Ammon's horn (tissue), 1 donor: ENCODE measurements around the gene PALLD.

Source experiments
- DNase-seq: peaks from one replicate; pipeline ENCODE4 v3.0.0-alpha.2; 2016; ENCODE audit warnings: low spot score

PALLD gene

DNA sequence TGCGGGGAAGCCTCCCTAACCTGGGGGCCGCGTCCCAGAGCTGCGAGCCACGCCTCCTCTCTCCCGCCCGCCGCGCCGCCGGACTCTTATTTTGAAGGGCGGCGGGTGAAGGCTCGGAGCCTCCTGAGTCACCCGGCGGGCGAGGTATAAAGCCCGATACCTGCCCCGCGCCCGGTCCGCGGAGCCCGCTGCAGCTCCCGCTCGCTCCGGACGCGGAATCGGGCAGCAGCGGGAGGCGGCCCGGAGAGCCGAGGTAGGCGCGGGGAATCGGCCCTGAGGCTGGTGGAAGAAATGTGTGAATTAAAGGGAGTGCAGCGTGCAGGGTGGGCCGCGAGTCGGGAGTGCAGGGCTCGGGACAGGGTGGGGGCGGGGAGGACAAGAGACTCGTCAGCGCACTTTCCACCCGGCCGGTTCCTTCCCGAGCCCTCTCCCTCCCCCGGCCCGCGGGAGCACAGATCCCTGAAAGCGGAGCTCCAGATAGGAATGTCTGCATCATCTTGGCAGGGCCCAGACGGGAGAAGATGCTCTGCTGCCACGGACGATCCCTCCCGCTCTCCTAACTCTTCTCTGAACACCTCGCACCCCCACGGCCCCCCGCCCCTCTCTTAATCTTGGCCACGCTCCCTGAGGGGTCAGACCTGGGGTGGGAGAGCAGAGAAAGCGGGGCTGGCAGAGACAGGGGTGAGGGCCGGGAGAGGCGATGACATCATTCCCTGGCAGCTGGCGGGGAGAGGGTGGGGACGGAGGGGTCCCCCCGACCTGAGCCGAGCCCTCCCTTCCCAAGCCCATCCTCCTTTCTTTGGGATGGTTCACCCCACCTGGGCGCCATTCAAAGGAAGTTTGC lies 335.3 kb downstream of the PALLD start:
- peak; percentile 57 for DNase-seq

DNA sequence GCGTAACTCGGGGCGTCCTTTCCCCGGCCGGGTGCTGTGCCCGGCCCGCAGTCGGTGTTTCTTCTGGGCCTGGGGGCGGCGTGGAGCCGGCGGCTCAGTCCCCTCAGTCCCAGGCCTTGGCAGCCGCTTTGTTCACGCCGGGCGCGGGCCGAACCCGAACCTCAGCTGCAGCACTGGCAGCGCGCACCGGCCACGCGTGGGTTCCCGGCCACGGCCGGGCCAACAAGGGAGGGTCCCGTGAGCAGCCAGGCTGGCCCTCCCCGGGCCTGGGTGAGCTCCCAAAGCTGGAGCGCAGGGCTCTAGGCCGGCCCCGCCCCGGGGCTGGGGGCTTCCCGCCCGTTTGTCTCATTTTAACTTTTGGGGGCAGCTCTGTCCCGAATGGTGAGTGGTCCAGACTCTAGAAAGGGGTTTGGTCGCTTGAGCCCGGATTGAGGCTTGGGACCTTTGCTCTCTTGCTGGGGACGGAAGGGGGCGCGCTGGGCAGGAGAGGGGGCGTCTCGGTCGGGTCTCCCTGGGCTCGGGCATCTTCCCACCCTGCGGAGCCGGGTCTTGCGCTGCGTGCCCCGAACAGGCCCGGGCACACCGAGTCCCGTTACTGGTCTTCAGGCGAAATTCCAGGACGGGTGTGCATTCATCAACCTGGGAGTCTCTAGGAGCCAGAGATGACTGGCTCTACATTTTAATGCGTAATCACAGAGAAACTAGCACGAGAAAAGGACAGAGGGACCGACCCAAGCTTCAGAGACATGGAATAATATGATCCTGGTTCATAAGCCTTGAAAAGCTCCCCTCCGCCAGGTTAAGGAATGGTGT lies 336.1 kb downstream of the PALLD start:
- DNase-seq, result peak; percentile 42

DNA sequence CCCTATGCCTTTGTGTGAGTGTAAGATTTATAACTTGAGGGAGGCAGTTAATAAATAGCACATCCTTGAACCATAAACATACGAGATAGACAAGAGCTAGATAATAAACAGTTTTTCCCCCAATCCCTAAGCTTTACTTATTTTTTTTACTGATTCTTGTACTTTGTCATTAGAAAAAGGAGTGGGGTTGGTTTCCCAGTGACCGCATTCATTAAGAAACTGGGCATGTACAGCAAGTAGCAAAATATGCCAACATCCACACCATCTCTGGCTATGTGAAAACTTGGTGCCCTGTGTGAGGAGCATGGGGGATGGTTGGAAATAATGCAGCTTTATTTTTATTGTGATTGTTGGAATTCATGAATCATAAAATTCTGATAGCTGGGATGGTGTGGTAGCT lies 337.0 kb downstream of the PALLD start:
- peak; percentile 21 for DNase-seq

DNA sequence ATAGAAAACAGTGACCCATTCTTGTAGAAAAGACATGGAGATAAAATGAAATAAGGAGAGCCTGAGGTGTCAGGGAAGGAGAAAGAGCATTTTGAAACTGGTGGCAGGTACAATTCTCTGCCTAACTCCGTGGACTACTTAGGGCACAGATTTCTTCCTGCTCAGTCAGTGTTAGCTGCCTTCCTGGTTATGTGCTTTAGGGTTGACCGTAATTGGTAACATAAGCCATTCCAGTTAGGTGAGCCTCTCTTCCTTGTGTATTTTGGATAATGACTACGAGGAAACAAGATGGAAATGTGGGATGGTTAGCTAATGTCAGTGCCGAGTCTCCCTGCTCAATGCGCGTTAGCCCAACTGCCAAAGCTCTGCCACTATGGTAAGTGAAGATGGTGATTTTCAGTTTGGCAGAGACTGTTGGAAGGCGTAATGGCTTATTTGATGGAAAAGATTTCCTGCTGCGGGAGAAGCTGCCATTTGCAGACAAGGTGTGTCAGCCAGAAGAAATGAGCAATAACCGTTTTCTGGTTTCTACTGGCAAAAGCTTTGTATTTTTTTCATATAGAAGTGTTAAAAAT lies 339.1 kb downstream of the PALLD start:
- no peak for DNase-seq

DNA sequence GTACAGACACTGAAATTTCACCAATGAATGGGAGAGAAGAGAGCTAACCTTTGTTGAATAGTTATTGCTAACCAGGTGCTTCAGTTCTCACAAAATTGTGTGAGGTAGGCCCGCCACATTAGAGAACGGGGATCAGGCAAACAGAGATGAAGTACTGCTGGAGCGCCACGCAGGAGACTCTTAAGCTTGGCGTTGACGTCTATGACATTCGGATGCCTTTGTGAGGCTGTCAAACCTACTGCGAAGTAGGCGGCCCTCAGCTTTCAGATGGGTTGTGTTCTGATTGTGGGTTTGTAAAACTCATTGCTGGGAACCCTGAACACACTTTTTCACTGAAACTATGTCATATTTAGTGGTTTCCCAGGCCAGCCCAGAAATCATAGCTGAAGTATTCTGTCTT lies 339.6 kb downstream of the PALLD start:
- no peak for DNase-seq

DNA sequence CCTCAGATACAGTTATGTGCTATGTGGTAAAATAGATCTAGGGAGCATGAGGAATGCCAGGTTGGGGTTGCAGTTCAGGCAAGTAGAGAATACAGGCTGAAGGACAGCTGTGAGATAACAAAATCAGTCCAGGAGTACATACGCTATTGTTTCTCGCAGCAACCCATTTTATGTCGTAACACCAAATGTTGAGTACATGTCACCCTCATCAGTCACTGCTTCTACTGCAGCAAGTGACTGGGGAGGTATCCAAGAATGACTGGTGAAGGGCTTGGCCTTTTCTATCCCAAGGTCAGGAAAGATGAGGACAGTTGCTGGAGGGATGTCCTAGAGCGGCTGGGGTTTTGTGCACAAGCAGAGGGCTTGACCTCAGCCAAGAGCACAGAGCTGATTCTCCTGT lies 341.1 kb downstream of the PALLD start:
- DNase-seq, result no peak

DNA sequence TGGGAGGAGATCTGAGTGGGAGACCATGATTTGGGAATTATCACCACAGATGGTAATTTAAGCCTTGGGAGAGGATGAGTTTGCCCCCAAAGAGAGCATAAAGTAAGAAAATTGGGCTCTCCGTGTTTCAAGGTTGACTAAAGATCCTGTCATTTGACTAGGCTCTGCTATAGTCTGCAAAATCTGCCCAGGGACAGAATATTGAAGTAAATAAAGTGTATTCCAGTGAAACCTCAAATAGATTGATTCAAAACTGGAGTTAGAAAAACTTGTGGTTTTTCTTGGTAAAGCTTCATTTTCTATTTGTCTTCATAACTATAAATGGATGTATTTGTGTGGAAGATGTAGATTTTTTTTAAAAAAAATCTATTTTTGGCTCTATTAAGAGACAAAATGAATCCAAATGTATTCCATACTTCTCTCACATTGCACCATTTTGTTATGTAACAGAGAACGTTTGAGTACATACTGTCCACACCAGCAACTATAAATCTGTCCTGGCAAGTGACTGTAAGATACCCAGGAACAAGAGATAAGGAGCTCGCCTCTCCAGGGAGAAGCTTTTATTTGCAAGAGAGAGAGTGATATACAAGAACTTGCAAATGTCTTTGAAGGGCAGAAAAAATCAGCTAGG lies 343.0 kb downstream of the PALLD start:
- no peak for DNase-seq

DNA sequence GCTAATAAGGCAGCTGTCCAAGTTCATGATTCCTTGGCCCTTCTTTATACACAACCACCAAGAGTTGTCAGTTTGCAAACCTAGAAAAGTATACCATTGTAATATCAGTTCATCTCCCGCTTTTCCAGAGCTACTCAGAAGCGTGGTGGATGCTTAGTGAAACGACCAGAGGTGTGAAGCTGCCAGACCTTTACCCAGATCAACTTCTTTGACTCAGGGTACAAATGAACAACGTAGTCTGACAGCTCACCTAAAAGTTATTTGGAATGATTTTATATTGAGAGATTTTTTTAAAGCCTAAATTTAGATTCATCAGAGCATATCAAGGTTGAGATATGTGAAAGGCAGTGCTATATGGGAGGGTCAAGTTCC lies 343.5 kb downstream of the PALLD start:
- DNase-seq, result no peak

DNA sequence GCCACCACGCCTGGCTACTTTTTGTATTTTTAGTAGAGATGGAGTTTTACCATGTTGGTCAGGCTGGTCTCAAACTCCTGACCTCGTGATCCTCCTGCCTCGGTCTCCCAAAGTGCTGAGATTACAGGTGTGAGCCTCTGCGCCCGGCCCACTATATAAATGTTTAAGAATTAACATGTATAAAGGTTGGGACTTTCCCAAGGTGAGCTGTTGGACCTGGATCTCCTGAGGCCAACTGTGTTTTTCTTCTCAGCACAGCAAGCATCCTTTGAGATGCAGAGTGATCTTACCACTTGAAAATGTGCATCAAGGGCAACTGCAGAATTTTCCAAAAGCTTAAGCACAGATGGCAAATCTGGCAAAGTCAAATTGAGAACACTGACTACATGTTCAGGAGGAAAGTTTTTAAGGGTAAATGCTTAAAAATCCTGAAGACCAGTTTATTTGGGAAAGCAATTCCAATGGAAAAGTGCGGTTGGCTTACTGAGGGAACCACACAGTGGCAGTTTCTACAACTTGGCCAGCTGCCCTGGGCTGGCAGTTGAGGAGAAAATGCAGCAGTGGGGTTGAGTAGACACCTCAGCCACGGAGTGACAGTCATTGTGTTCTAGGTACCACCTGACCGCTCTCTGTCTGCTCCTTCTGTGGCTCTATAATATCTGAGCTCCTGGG lies 344.3 kb downstream of the PALLD start:
- DNase-seq, result peak; percentile 47

DNA sequence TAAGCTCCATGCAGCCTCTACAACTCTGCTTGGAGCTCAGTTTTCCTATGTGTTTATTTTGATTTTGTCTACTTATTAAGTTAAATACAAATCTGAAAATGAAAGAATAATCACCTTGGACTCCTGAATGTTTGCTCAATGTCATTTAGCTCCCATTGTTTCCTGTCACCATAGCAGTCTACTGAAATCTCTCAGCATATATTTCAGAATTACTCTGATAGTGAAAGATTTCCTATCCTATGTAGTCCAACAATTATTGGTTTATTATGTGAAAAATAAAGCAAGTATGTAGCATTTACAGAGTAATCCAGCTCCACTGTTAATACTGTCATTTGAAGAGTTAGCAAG lies 344.8 kb downstream of the PALLD start:
- no peak for DNase-seq

DNA sequence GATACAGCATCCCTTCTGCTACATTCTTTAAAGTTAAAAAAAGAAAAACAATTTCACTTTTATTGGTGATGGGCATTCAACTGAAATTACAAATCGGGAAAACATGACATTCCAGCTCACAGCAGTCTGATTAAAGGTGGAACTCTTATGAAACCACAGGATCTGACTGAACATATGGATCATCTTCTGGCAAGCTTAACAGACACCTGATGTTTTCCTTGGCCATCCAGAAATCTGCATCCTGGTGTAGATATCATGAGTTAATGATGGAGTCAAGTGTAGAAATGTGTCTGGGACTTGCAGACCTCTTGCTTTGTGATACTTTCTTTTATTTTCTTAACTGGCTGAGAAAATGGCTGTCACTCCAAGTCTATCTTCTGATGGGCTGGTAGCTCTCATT lies 345.3 kb downstream of the PALLD start:
- DNase-seq, result no peak

DNA sequence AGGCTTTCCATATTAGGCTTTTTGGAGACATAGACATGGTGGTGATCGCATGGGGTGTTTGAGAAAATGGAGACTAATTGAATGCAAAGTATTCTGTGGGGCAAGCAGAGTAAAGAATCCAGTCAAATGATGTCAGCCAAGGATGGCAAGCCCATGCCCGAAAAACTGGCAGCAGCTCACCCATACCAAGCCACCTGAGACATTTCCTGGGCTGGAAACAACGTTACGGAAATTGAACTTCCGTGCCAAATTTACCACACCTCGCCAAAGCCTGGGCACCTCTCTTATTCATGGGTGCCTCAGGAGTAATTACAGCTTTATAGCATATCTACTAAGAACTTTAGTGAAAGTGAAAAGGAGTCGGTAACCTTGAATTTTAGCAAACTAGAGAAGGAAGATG lies 346.8 kb downstream of the PALLD start:
- no peak for DNase-seq

DNA sequence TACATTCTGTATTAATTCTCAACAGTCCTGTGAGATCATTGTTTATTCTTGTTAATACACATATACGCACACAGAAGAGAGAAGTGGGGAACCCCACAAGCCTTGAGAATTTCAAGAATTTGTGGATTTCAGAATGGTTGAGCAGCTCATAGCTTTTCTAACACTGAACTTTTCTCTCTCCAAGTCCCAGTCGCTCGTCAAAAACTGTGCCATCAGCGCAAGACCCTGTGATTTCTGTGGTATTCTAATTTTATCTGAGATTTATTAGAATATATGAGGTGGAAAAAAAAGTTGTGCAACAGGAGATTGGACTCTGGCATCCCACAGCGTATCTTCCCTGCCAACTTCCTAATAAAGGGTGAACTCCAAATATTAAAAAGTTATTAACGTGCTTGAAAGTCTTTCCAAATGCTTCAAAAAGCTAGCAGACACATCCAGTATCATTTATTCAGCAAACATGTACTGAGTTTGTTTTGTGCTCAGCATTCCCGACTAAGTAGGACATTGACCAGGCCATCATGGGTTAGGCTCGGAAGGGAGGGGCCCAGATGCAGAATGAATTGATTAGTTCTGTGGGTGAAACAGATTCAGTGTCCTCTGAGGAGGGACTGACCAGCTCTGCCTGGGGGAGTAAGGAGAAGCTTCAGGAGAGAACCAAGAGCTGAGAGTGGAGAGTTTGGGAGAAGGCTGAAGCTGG lies 347.6 kb downstream of the PALLD start:
- DNase-seq, result no peak

DNA sequence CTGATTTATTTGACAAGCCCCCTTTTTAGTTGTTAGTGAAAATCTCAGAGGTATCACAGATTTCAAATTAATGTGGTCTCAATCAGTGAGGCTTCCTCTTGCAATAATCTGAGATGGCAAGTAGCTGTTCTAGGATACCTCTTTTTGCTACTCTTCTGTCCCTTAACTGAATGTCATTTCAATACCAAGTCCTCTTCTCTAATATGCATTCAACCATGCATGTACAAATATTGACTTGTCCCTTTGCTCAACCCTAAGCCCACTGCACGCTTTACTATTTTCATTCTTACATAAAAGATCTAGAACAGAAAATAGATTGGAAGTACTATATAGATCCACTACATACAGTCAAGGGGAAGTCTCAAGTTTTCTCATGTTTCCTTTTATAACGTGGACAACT lies 349.0 kb downstream of the PALLD start:
- no peak for DNase-seq

DNA sequence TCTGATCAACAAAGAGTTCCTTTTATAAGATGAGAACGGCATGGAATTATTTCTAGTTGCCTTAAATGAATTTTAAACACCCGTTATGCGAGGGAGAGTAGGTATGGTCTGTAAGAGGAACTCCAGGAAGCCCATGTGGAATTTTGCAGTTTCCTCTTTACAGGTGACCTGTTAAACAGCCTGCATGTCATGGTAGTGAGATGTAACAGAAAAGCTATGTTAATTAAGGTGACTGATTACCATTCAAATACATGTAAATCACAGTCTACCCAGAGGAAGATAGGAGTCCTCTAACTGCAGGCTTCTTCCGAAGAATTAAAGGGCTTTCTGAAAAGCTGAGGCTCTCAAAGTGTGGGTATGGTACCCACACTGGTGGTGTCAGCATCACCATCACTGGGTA lies 349.6 kb downstream of the PALLD start:
- DNase-seq, result no peak

DNA sequence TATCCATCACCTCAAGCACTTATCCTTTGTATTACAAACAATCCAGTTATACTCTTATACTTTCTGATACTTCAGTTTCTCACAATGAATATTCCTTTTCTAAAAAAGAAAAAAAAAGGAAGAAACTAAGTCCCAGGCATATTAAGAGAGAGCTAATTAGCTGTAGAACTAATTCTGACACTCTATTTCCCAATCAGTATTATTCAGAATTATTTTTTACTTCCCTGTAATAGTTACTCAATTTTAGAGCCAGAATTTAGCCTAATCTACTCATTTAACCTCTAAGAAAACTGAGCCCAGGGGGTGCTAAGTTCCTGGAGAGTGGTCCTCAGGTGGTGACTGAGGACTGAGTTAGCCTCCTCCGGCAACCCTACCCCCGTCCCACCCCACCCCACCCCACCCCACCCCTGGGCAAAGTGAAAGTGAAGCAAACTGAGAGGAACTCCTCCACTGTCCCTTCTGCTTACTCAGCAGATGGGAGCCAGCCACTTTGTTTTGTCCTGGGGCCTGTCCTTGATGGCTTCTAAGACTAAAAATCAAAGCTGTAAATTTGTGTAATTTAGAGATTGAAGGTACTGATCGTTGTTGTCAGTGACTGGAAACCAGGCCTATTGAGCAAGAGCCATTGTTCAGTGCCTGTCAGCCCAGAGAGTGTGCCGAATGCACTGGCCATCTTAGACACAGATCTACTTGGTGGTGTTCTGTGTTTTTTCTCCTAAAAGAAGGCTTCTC lies 351.1 kb downstream of the PALLD start:
- peak; percentile 18 for DNase-seq

DNA sequence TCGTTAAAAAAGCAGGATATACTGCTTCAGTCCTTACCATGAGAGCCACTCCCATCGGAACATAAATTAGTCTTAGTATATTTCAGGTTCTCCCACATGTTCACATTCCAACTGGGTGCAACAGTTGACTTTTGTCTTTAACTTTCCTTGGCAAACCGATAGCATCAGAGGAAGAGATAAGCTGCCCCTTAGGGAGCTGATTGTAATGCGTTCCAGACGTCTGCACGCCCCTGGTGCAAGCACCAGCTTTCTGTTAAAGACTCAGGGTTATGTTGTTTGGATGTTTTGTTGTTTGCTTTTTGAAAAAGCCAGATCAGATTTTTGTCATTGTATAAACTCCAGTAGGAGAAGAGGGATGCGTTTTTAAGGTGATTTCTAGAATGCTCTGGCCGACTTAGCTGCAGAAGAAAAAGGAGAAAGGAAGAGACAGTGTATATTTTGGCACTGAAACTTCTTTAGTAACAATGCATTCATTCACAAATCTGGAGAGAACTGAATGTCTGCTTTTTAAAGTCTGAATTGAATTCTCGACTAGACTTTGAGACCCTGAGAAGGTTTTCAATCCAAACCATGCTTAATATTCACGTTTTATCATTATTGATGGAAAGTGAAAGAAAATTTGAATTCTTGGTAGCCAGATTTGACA lies 352.3 kb downstream of the PALLD start:
- no peak for DNase-seq

DNA sequence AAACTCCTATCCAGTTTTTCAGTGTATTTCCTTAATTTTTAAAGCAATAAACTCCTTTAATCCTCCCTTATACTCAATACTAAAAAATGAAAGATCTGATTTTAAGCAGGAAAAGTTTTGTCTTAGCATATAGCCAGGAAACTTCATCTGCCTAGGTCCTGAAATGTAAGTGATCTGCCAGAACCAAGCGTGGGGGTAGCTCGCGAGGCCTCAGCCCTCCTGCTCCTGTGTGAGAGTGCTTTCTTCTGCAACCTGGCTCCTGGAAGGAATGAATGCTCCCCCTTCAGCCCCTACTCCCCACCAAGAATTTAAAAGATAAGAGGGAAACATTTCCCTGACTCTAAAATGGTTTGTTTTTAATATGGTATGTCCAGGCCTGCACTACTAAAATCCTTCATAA lies 353.1 kb downstream of the PALLD start:
- no peak for DNase-seq

DNA sequence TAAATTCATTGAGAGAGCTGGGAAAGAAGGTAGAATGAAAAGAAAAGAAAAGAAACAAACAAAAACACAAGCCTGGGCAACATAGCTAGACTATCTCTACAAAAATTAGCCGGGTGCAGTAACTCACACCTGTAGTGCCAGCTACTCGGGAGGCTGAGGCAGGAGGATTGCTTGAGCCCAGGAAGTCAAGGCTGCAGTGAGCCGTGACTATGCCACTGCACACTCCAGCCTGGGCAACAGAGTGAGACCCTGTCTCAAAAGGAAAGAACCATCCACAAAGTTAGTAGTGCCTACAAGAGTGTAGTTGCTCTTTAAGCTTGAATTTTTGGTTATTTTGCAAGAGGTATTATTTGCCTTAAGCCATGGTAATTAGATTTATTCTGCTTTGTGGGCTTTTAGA lies 355.5 kb downstream of the PALLD start:
- DNase-seq, result no peak
